NT2/D1 (cell line): ENCODE data around the gene ZBED3.

Source experiments
- SUZ12 ChIP-seq: IDR thresholded peaks from 2 replicates; pipeline ENCODE4 v1.6.1; 2011; ENCODE audit not compliant: insufficient read length, insufficient read depth; ENCODE audit errors: extremely low read depth
- YY1 ChIP-seq: IDR thresholded peaks from 2 replicates; pipeline ENCODE4 v1.6.1; 2011; ENCODE audit not compliant: insufficient read length, insufficient read depth
- ZNF274 ChIP-seq: IDR thresholded peaks from 2 replicates; pipeline ENCODE4 v1.6.1; 2011; ENCODE audit warnings: mild to moderate bottlenecking, low read depth, low read length

GRCh38 chr5:77086689-77087483, at the start of gene ZBED3:
- TF ChIP-seq YY1 (no peak), SUZ12 (no peak), ZNF274 (no peak)
